HG02610 (cell line): ENCODE measurements around the gene NRN1L.

Experiments used
- ATAC-seq: cut with Tn5 transposase; IDR thresholded peaks from one replicate; pipeline ENCODE4 v1.9.1; 2021; ENCODE audit warnings: mild to moderate bottlenecking, moderate library complexity; ENCODE audit not compliant: unreplicated experiment

Gene NRN1L

DNA sequence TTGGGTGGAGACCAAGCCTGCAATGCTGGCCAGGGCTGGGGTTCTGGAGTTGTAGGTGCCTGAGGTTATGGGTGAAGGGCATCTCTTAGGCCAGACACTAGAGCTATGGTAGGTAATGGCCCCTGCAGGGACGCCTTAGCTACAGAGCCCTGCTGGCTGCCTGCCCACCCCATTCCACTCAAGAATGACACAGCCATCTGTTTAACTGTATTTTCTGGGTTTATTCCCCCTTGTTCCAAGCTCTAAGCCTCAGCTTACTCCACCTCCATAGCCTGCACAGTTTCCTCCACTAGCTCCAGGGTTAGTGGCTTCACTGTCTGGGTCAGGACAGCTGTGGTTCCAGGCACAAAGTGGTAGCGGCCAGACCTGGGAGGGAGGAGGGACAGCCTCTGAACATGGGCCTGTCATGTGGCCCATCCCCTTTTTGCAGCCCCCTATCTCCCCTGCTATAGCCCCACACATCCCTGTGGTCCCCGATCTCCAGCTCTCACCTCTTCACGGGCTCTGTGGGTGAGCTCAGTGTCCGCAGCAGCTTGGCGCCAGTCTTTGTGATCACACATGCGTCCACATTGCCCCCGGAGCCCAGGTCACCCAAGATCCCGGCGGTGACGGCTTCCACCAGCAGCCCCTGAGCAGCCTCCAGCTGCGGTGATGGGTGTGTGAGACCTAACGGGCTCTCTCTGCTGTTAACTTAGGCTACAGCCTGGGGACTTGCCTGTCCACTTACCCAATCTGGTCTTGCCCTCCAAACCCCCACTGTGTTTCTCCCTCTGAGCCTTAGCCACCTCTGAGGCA, 49.8 kb downstream of the NRN1L start:
- no peak for ATAC-seq

DNA sequence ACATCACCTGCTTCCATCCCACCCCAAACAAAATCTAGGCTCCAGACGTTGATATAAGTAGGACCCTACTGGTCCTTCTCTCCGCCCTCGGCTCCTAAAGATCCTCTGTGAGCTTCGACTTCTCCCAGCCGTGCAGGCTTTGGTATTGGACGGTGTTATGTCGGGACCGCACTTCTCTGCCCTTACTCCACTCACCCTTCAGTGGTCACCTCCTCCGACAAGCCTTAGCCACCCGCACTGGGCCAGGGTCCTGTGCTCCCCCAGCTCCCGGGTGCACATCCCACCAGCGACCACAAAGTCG, 50.4 kb downstream of the NRN1L start:
- ATAC-seq: no peak

DNA sequence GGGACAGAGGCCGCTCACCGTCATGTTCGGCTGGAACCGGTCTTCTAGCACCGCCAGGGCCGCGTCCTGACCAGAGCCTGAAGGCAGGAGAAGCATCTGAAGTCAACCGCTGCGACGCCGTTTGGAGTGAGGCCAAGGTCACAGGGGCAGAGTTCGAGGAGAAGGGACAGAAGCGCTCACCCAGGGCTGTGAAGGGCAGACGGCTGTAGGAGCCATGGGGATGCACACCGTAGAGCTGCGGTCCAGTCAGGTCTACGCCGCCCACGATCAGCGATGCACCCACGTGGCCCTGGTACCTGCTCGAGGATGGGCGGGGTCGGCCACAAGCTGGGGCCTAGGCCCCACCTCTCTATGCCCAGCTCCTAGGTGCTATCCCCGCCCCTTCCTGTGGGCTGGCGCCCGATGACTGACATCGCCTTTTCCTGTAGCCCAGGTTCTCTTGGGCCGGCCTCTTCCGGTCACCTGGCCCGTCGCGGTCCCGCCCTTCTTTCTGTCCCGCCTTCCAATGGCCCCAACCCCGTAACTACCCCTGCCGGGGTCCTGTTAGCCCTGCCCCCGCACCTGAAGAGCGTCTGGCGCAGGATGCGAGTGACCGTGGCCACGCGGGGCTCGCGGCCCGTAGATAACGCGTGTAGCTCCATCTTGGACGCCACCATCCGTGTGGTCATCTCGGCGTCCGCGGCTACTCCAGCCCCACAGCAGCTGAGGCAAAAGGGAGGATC, 50.9 kb downstream of the NRN1L start:
- peak; percentile 94 for ATAC-seq
